ENCODE results near the gene MXD4. TPM values are rescaled to one million over a fixed set of nuclear protein-coding genes. Genes with fewer than 3 reads are reported as not detected.

MXD4 gene
- total and polyA plus RNA-seq, 4 donors: 22.4 to 101 (median 74.6) TPM

GRCh38 chr4:2264481-2265041 lies 2.7 kb upstream of the MXD4 start:
- no peak overlapping the region for H3K27ac ChIP-seq (ENCODE audit: low read depth, low read length)
- no peak for DNase-seq (ENCODE audit: low read depth in 4 of 6, low spot score in 6 of 6)
- peaks cover 25% of the 10 kb centered on the region for H3K36me3 ChIP-seq (ENCODE audit: control insufficient read depth, insufficient read depth, low read length)
- no peaks in the 10 kb centered on the region for H3K27me3 ChIP-seq (ENCODE audit: control insufficient read depth, insufficient read depth, low read length)
- no peak overlapping the region for H3K4me3 ChIP-seq (ENCODE audit: low read depth, low read length)
- no peaks in the 10 kb centered on the region for H3K9me3 ChIP-seq (ENCODE audit: control insufficient read depth, insufficient read depth, low read length)
- WGBS (ENCODE audit: insufficient coverage): 77% methylated on average over 6 of the region's 6 CpGs
- H3K4me1 ChIP-seq (ENCODE audit: control insufficient read depth, insufficient read depth, low read length): peaks cover 63% of the 10 kb centered on the region

- H3K4me3 ChIP-seq (ENCODE audit: low read depth, low read length): no peak overlapping the region
- no peak overlapping the region for H3K27ac ChIP-seq (ENCODE audit: low read depth, low read length)
- peaks cover 69% of the 10 kb centered on the region for H3K4me1 ChIP-seq (ENCODE audit: control insufficient read depth, insufficient read depth, low read length)
- no peaks in the 10 kb centered on the region for H3K9me3 ChIP-seq (ENCODE audit: control insufficient read depth, insufficient read depth, low read length)
- H3K27me3 ChIP-seq (ENCODE audit: control insufficient read depth, insufficient read depth, low read length): no peaks in the 10 kb centered on the region
- WGBS (ENCODE audit: insufficient coverage): 65% methylated on average over 5 of the region's 6 CpGs
- peaks cover 29% of the 10 kb centered on the region for H3K36me3 ChIP-seq (ENCODE audit: control insufficient read depth, insufficient read depth, low read length)
- DNase-seq (ENCODE audit: low read depth in 4 of 6, low spot score in 6 of 6): peak in 1 of 6 donors; percentile 23
Observed at GRCh38 chr4:2263926-2264321, 2.0 kb upstream of the MXD4 start.

GRCh38 chr4:2262944-2263250 lies 988 bp upstream of the MXD4 start:
- Histone ChIP-seq H3K4me3 (ENCODE audit: low read depth, low read length) (peak overlapping the region; percentile 55), H3K36me3 (ENCODE audit: control insufficient read depth, insufficient read depth, low read length) (peaks cover 38% of the 10 kb centered on the region), H3K27me3 (ENCODE audit: control insufficient read depth, insufficient read depth, low read length) (no peaks in the 10 kb centered on the region), H3K27ac (ENCODE audit: low read depth, low read length) (peak overlapping the region; percentile 88), H3K4me1 (ENCODE audit: control insufficient read depth, insufficient read depth, low read length) (peaks cover 80% of the 10 kb centered on the region), H3K9me3 (ENCODE audit: control insufficient read depth, insufficient read depth, low read length) (no peaks in the 10 kb centered on the region)
- 47% methylated on average over 10 of the region's 13 CpGs for WGBS (ENCODE audit: insufficient coverage)
- DNase-seq (ENCODE audit: low read depth in 4 of 6, low spot score in 6 of 6): no peak

- H3K4me3 ChIP-seq (ENCODE audit: low read depth, low read length): peak overlapping the region; percentile 55
- H3K27me3 ChIP-seq (ENCODE audit: control insufficient read depth, insufficient read depth, low read length): no peaks in the 10 kb centered on the region
- H3K27ac ChIP-seq (ENCODE audit: low read depth, low read length): peak overlapping the region; percentile 88
- H3K9me3 ChIP-seq (ENCODE audit: control insufficient read depth, insufficient read depth, low read length): no peaks in the 10 kb centered on the region
- peak; percentile 91 to 100 (median 98) for DNase-seq (ENCODE audit: low read depth in 4 of 6, low spot score in 6 of 6)
- under 1% methylated on average over 98 of the region's 98 CpGs for WGBS (ENCODE audit: insufficient coverage)
- H3K36me3 ChIP-seq (ENCODE audit: control insufficient read depth, insufficient read depth, low read length): peaks cover 40% of the 10 kb centered on the region
- peaks cover 85% of the 10 kb centered on the region for H3K4me1 ChIP-seq (ENCODE audit: control insufficient read depth, insufficient read depth, low read length)
Observed at GRCh38 chr4:2262145-2262943, 435 bp upstream of the MXD4 start.

GRCh38 chr4:2261110-2261852 lies 628 bp downstream of the MXD4 start:
- no peak overlapping the region for H3K27ac ChIP-seq (ENCODE audit: low read depth, low read length)
- peaks cover 86% of the 10 kb centered on the region for H3K4me1 ChIP-seq (ENCODE audit: control insufficient read depth, insufficient read depth, low read length)
- peaks cover 46% of the 10 kb centered on the region for H3K36me3 ChIP-seq (ENCODE audit: control insufficient read depth, insufficient read depth, low read length)
- peak overlapping the region; percentile 72 for H3K4me3 ChIP-seq (ENCODE audit: low read depth, low read length)
- H3K27me3 ChIP-seq (ENCODE audit: control insufficient read depth, insufficient read depth, low read length): no peaks in the 10 kb centered on the region
- H3K9me3 ChIP-seq (ENCODE audit: control insufficient read depth, insufficient read depth, low read length): no peaks in the 10 kb centered on the region
- WGBS (ENCODE audit: insufficient coverage): under 1% methylated on average over 91 of the region's 91 CpGs
- peak in 2 of 6 donors; percentile 40 to 60 for DNase-seq (ENCODE audit: low read depth in 4 of 6, low spot score in 6 of 6)

GRCh38 chr4:2260344-2261109 lies 1.4 kb downstream of the MXD4 start:
- peaks cover 53% of the 10 kb centered on the region for H3K36me3 ChIP-seq (ENCODE audit: control insufficient read depth, insufficient read depth, low read length)
- H3K4me1 ChIP-seq (ENCODE audit: control insufficient read depth, insufficient read depth, low read length): peaks cover 86% of the 10 kb centered on the region
- no peaks in the 10 kb centered on the region for H3K27me3 ChIP-seq (ENCODE audit: control insufficient read depth, insufficient read depth, low read length)
- 43% methylated on average over 23 of the region's 23 CpGs for WGBS (ENCODE audit: insufficient coverage)
- no peak overlapping the region for H3K27ac ChIP-seq (ENCODE audit: low read depth, low read length)
- peak overlapping the region; percentile 72 for H3K4me3 ChIP-seq (ENCODE audit: low read depth, low read length)
- H3K9me3 ChIP-seq (ENCODE audit: control insufficient read depth, insufficient read depth, low read length): no peaks in the 10 kb centered on the region
- DNase-seq (ENCODE audit: low read depth in 4 of 6, low spot score in 6 of 6): no peak

- Histone ChIP-seq H3K4me1 (ENCODE audit: control insufficient read depth, insufficient read depth, low read length) (peaks cover 87% of the 10 kb centered on the region), H3K27ac (ENCODE audit: low read depth, low read length) (no peak overlapping the region), H3K4me3 (ENCODE audit: low read depth, low read length) (peak overlapping the region; percentile 72), H3K27me3 (ENCODE audit: control insufficient read depth, insufficient read depth, low read length) (no peaks in the 10 kb centered on the region), H3K9me3 (ENCODE audit: control insufficient read depth, insufficient read depth, low read length) (no peaks in the 10 kb centered on the region), H3K36me3 (ENCODE audit: control insufficient read depth, insufficient read depth, low read length) (peaks cover 60% of the 10 kb centered on the region)
- no peak for DNase-seq (ENCODE audit: low read depth in 4 of 6, low spot score in 6 of 6)
- WGBS (ENCODE audit: insufficient coverage): 85% methylated on average over 12 of the region's 15 CpGs
Observed at GRCh38 chr4:2259541-2260343, 2.2 kb downstream of the MXD4 start.

DNA sequence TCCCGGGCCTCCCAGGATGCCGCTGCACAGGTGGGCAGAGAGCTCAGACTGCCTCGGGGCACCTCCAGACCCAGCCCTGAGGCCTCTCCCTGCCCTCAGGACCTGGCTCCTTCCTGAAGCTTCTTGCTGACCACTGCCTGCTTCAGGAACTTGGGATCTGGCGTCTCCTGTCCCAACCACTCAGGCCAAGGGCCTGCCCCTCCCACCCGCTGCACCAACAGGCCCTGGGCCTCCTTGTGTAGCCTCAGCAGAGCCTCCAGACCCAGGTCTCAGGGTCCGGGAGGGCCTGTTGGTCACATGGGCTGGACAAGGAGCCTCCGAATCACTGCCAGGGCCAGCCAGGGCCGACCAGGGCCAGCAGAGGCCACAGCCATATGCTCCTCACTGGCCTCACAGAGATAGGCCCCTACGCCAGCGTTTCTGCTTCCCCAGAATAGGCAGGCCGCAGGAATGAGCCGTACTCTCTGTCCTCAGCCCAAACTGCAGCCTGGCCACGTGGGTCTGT lies 2.8 kb downstream of the MXD4 start:
- WGBS (ENCODE audit: insufficient coverage): 89% methylated on average over 13 of the region's 13 CpGs
- H3K36me3 ChIP-seq (ENCODE audit: control insufficient read depth, insufficient read depth, low read length): peaks cover 64% of the 10 kb centered on the region
- no peak overlapping the region for H3K4me3 ChIP-seq (ENCODE audit: low read depth, low read length)
- H3K9me3 ChIP-seq (ENCODE audit: control insufficient read depth, insufficient read depth, low read length): no peaks in the 10 kb centered on the region
- DNase-seq (ENCODE audit: low read depth in 4 of 6, low spot score in 6 of 6): no peak
- no peak overlapping the region for H3K27ac ChIP-seq (ENCODE audit: low read depth, low read length)
- H3K4me1 ChIP-seq (ENCODE audit: control insufficient read depth, insufficient read depth, low read length): peaks cover 80% of the 10 kb centered on the region
- H3K27me3 ChIP-seq (ENCODE audit: control insufficient read depth, insufficient read depth, low read length): no peaks in the 10 kb centered on the region

All from spinal cord (tissue), 10 donors.